ENCODE results near the gene CNPY1.
"Not testable (repeated sequence)": the region's sequence is repeated elsewhere in the genome, so short reads cannot be mapped to it uniquely, and the experiment has no call there.

Gene CNPY1

GRCh38 chr7:155577509-155577905 is 31.1 kb upstream of the CNPY1 start:
- no peak for DNase-seq

GRCh38 chr7:155576900-155577508 is 30.6 kb upstream of the CNPY1 start:
- no peak for DNase-seq

GRCh38 chr7:155576416-155576815 is 30.1 kb upstream of the CNPY1 start:
- no peak for DNase-seq

- no peak for DNase-seq
Measured at GRCh38 chr7:155574556-155575290, 28.4 kb upstream of the CNPY1 start.

GRCh38 chr7:155571581-155572345 is 25.4 kb upstream of the CNPY1 start:
- no peak for DNase-seq

GRCh38 chr7:155570991-155571390 is 24.6 kb upstream of the CNPY1 start:
- DNase-seq: no peak

GRCh38 chr7:155570171-155570958 is 24.0 kb upstream of the CNPY1 start:
- DNase-seq: no peak

- no peak for DNase-seq
Measured at GRCh38 chr7:155569681-155570080, 23.3 kb upstream of the CNPY1 start.

- DNase-seq: no peak
Measured at GRCh38 chr7:155568842-155569494, 22.6 kb upstream of the CNPY1 start.

GRCh38 chr7:155568333-155568660 is 21.9 kb upstream of the CNPY1 start:
- no peak for DNase-seq

GRCh38 chr7:155567646-155568332 is 21.4 kb upstream of the CNPY1 start:
- no peak for DNase-seq

- no peak for DNase-seq
Measured at GRCh38 chr7:155566011-155566836, 19.9 kb upstream of the CNPY1 start.

GRCh38 chr7:155565596-155565995 is 19.2 kb upstream of the CNPY1 start:
- DNase-seq: no peak

GRCh38 chr7:155562976-155563375 is 16.6 kb upstream of the CNPY1 start:
- not testable (repeated sequence) for DNase-seq

GRCh38 chr7:155562106-155562505 is 15.7 kb upstream of the CNPY1 start:
- DNase-seq: no peak

GRCh38 chr7:155560982-155561686 is 14.8 kb upstream of the CNPY1 start:
- DNase-seq: no peak

GRCh38 chr7:155560196-155560885 is 14.0 kb upstream of the CNPY1 start:
- no peak for DNase-seq

- DNase-seq: no peak
Measured at GRCh38 chr7:155559519-155560108, 13.3 kb upstream of the CNPY1 start.

GRCh38 chr7:155558961-155559360 is 12.6 kb upstream of the CNPY1 start:
- DNase-seq: no peak
